Neuron (in vitro differentiated cells): ENCODE measurements around the gene CLPTM1L.

Source experiments
- H2AFZ ChIP-seq: one replicate; pipeline ENCODE4 v1.6.1; 2013; ENCODE audit warnings: low read depth, mild to moderate bottlenecking, inconsistent platforms, low read length, moderate library complexity
- H3K27me3 ChIP-seq: one replicate; pipeline ENCODE4 v1.6.1; 2013; ENCODE audit warnings: low read length; ENCODE audit not compliant: insufficient read depth
- H3K36me3 ChIP-seq: one replicate; pipeline ENCODE4 v1.6.1; 2013; ENCODE audit warnings: low read length; ENCODE audit not compliant: insufficient read depth
- H3K4me1 ChIP-seq: one replicate; pipeline ENCODE4 v1.6.1; 2013; ENCODE audit warnings: low read length; ENCODE audit not compliant: insufficient read depth
- H3K4me3 ChIP-seq: 2 replicates; pipeline ENCODE4 v1.5.1; 2013; ENCODE audit warnings: mild to moderate bottlenecking, low read length, moderate library complexity
- H3K9me3 ChIP-seq: one replicate; pipeline ENCODE4 v1.6.1; 2013; ENCODE audit warnings: low read length

Gene CLPTM1L

DNA sequence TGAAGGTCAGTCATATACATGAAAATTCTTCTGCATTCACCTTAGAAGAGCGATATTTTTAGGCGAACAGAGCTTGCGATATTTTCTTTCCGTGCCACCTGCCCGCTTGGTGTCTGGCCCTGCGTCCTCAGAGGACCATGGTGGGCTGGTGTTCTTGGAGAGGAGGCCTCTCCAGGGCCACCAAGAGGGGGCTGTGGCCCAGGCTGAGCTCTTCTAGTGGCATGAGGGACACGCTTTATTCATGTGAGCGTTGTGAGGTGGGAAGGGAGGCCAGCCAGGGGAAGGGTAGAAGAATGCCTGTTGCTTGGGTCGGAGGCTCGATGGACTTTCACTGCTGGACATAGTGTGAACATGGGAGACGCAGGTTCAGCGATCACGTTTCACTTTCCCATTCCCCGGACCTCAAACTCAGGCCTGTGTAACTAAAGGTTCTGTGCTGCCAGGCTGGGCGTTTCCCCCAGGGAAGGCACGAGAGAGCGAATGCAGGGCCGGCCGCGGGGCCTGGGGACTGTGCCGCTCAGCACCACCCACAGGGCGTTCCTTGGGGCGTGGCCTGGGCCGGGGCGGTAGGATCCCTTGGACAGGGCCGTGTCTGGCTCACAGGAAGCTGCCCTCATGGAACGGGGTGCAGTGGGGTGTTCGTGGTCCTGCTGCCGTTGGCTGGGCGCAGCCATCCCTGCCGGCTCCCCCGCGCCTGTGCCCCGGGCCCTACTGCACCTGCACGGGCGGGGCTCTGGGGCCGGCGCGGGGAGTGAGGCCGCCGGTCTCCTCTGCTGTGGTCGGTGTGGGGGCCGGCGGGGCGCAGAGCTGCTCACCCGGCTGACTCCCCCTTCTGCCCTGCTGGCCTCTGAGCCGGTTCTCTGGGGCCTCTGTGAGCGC lies 40.7 kb upstream of the CLPTM1L start:
- Histone ChIP-seq H3K36me3 (no peaks in the 10 kb centered on the region), H3K27me3 (peaks cover 47% of the 10 kb centered on the region), H3K4me3 (peak overlapping the region; percentile 53), H2AFZ (peak overlapping the region; percentile 86), H3K9me3 (no peaks in the 10 kb centered on the region), H3K4me1 (peaks cover 10% of the 10 kb centered on the region)

GRCh38 chr5:1384521-1384920 lies 39.6 kb upstream of the CLPTM1L start:
- H3K4me1 ChIP-seq = peaks cover 10% of the 10 kb centered on the region
- no peaks in the 10 kb centered on the region for H3K9me3 ChIP-seq
- H3K27me3 ChIP-seq = peaks cover 44% of the 10 kb centered on the region
- no peak overlapping the region for H2AFZ ChIP-seq
- H3K4me3 ChIP-seq = no peak overlapping the region
- no peaks in the 10 kb centered on the region for H3K36me3 ChIP-seq

DNA sequence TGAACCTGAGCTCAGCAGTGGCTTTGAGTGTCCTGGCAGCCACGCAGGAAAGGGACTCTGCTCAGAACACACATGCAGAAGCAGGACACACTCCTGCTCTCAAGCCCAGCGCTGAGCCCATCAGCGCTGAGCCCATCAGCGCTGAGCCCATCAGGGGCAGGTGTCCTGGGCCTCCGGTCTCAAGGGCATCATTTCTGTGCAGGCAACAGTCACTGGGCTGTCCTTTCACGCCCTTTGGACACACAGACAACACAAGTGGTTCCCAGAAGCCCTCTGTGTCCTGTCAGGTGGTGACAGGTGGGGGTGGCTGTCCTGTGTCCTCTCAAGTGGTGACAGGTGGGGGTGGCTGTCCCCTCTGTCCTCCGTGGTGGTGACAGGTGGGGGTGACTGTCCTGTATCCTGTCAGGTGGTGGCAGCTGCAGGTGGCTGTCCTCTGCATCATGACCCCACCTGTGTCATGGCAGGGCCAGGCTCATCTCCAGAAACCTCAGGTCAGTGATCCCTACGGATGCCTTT lies 39.0 kb upstream of the CLPTM1L start:
- Histone ChIP-seq H2AFZ (no peak overlapping the region), H3K4me1 (peaks cover 10% of the 10 kb centered on the region), H3K36me3 (no peaks in the 10 kb centered on the region), H3K4me3 (no peak overlapping the region), H3K27me3 (peaks cover 38% of the 10 kb centered on the region), H3K9me3 (peaks cover 5% of the 10 kb centered on the region)

DNA sequence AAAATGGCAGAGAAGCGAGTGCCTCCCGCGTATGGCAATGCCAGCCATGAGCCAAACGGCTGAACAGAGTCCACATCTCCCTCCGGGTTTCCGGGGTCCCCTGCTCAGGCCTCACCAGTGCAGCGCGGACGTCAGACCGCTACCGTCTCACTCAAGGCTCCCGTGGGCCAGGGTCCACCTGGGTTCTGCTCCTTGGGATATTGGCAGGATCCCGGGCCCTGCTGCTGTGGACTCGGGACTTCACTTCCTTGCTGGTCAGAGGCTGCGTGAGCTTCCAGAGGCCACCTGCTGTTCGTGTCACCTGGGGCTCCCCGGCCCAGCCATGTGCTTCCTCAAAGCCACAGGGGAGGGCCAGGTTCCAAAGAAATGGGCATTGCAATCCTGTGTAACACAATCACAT lies 38.4 kb upstream of the CLPTM1L start:
- no peak overlapping the region for H3K4me3 ChIP-seq
- peaks cover 6% of the 10 kb centered on the region for H3K9me3 ChIP-seq
- H3K36me3 ChIP-seq = no peaks in the 10 kb centered on the region
- no peak overlapping the region for H2AFZ ChIP-seq
- peaks cover 36% of the 10 kb centered on the region for H3K27me3 ChIP-seq
- peaks cover 10% of the 10 kb centered on the region for H3K4me1 ChIP-seq

DNA sequence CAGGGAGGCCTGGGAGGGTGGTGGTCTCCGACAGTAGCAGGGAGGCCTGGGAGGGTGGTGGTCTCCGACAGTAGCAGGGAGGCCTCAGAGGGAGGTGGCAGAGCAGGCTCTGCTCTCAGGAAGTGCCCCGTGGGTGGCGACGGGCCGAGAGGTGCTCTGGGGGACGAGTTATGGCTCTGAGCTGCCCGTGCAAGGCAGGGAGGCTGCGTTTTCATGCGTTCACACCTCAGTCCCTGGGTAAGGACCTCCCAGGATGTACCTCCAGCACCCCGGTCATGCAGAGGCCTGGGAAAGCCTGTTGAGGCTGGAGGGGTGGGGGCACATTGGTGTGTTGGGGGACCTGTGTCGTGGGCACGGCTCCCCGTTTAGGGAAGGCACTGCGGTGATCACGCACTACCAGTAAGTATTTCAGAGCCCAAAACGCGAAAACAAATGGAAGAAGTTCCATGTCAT lies 37.4 kb upstream of the CLPTM1L start:
- no peak overlapping the region for H3K4me3 ChIP-seq
- no peaks in the 10 kb centered on the region for H3K36me3 ChIP-seq
- peaks cover 10% of the 10 kb centered on the region for H3K4me1 ChIP-seq
- no peak overlapping the region for H2AFZ ChIP-seq
- peaks cover 35% of the 10 kb centered on the region for H3K27me3 ChIP-seq
- peaks cover 6% of the 10 kb centered on the region for H3K9me3 ChIP-seq

DNA sequence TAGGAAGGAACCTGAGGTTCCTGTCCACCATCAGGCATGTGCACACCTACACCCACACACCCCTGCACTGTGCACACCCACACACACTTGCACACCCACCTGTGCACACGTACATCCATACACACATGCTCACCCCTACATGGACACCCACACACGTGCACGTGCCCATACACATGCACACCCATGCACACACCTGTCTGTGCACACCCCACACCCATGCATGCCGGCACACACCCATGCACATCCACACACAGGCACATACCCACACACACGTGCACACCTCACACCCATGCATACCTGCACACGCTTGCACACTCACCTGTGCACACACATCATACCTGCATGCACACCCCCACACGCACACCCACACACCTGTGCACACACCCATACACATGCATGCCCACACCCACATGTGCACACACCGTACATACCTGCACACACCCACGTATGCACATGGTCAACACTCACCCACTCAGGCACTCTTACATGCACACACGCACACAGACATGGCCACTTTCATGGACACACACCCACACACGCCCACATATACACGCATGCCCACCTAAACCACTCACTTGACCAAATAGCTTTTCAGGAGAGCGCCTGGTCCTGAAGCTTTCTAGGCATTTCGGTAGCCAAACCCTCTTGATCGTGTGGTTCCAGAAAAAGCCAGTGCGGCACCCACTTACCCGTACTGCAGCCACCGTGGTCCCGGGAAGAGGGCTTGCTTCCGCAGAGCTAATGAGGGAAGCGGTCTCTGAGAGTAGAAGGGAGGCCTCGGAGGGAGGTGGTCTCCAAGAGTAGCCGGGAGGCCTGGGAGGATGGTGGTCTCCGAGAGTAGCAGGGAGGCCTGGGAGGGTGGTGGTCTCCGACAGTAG lies 36.7 kb upstream of the CLPTM1L start:
- Histone ChIP-seq H2AFZ (no peak overlapping the region), H3K27me3 (peaks cover 30% of the 10 kb centered on the region), H3K9me3 (peaks cover 6% of the 10 kb centered on the region), H3K4me3 (no peak overlapping the region), H3K4me1 (peaks cover 9% of the 10 kb centered on the region), H3K36me3 (no peaks in the 10 kb centered on the region)

DNA sequence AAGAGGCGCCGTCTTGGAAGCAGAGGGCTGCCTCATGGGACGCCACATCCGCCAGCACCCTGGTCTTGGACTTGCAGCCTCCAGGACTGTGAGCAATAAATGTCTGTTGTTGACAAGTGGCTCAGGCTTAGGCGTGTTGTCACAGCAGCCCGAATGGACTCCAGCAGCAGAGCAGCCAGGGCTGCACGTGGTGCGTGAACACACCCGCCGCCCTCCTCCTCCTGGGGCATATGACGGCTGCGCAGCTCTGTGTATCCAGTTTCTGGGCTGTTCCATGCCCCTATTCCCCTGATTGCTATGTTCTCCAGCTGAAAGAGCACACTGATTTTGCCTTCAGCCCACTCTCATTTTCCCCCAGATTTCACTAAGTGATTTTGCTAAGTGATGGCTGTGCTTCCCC lies 36.0 kb upstream of the CLPTM1L start:
- H3K4me3 ChIP-seq = no peak overlapping the region
- no peaks in the 10 kb centered on the region for H3K36me3 ChIP-seq
- H3K9me3 ChIP-seq = peaks cover 6% of the 10 kb centered on the region
- no peak overlapping the region for H2AFZ ChIP-seq
- H3K4me1 ChIP-seq = peaks cover 4% of the 10 kb centered on the region
- peaks cover 28% of the 10 kb centered on the region for H3K27me3 ChIP-seq

- H2AFZ ChIP-seq = no peak overlapping the region
- H3K4me1 ChIP-seq = no peaks in the 10 kb centered on the region
- no peak overlapping the region for H3K4me3 ChIP-seq
- peaks cover 6% of the 10 kb centered on the region for H3K9me3 ChIP-seq
- no peaks in the 10 kb centered on the region for H3K36me3 ChIP-seq
- H3K27me3 ChIP-seq = peaks cover 29% of the 10 kb centered on the region
These were observed 35.3 kb upstream of the CLPTM1L start for GRCh38 chr5:1380011-1380817.

DNA sequence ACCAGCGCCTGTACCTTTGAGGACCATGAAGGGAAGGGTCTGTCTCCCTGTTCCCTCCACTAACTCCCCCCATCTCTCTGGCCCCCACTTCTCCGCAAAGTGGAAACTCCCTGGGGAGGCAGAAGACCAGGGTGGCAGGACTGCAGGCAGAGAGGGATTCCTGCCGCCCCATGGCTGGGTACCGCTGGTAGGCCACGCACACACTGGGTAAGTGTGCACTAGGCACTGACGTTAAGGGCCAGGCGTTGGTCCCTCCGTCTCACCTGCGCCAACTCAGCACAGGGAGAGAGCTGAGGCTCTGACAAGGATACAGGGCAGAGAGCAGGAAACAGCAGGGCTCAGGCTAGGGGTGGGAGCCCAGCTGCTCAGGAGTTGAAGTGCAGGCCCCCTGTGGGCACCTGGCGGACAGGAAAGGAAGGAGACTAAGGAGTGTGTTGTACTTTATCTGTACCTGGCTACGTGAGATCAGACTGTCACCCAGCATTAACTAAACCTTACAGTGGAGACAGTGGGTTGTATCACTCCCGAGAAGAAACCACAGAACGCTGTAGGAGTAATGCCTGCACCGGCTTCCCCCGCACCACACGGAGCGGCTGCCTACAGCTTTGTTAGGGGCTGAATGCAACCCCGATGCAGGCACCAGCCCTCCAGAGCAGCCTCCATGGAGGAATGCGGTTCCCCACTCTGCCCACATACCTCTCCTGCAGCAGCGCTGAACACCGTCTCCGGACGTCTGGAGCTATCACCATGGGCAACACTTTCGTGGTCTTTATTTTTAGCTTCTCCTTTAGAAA lies 34.2 kb upstream of the CLPTM1L start:
- no peak overlapping the region for H3K4me3 ChIP-seq
- peaks cover 26% of the 10 kb centered on the region for H3K27me3 ChIP-seq
- H3K36me3 ChIP-seq = no peaks in the 10 kb centered on the region
- peaks cover 6% of the 10 kb centered on the region for H3K9me3 ChIP-seq
- no peak overlapping the region for H2AFZ ChIP-seq
- no peaks in the 10 kb centered on the region for H3K4me1 ChIP-seq

DNA sequence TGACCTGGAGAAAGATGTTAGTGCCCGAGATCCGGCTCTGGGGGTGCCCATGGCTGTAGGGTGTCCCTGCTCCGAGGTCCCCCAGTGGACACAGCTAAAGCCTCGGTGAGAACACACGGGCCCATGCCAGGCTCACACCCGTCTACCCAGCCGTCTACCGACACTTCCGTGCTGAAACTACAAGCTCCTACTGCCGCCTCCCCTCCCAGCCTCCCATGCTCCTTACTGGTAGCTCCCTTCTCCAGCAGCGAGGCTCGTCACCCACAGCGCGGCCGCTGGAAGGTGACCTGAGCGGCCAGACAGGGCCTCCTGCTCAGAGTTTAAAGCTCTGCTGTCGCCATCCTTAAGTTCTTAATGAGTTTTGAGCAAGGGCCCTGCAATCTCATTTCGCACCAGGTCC lies 33.2 kb upstream of the CLPTM1L start:
- Histone ChIP-seq H3K9me3 (peaks cover 6% of the 10 kb centered on the region), H3K27me3 (peaks cover 17% of the 10 kb centered on the region), H3K4me3 (no peak overlapping the region), H3K36me3 (no peaks in the 10 kb centered on the region), H2AFZ (no peak overlapping the region), H3K4me1 (no peaks in the 10 kb centered on the region)

- H3K36me3 ChIP-seq = no peaks in the 10 kb centered on the region
- no peak overlapping the region for H3K4me3 ChIP-seq
- H3K4me1 ChIP-seq = no peaks in the 10 kb centered on the region
- no peak overlapping the region for H2AFZ ChIP-seq
- peaks cover 19% of the 10 kb centered on the region for H3K27me3 ChIP-seq
- peaks cover 6% of the 10 kb centered on the region for H3K9me3 ChIP-seq
These were observed 32.1 kb upstream of the CLPTM1L start for GRCh38 chr5:1376981-1377380.
